Thyroid gland (tissue), 4 donors: ENCODE measurements around the gene FANCC.

ENCODE experiments used
- CTCF ChIP-seq, 6 experiments: fragments of 200-600 bp in 3 of 6; fragments of 450-650 bp in 3 of 6; sonication (generic) in 3 of 6; IDR thresholded peaks; one replicate each; pipeline ENCODE4 v1.5.1; 2016 to 2019; ENCODE audit warnings: antibody characterized with exemption in 6 of 6, mild to moderate bottlenecking in 2 of 6, inconsistent platforms in 1 of 6, moderate library complexity in 1 of 6
- POLR2A ChIP-seq, 2 donors: fragments of 450-650 bp; IDR thresholded peaks; one replicate each; pipeline ENCODE4 v1.6.1; 2017; ENCODE audit warnings: antibody characterized with exemption in 2 of 2, mild to moderate bottlenecking in 2 of 2, moderate library complexity in 1 of 2

GRCh38 chr9:95097279-95097678, 220.2 kb downstream of the FANCC start:
- no peak for TF ChIP-seq CTCF (IDR thresholded peaks at IDR 0.05)
- TF ChIP-seq POLR2A (IDR thresholded peaks at IDR 0.05): no peak
